ENCODE results near the gene PRADC1.
A peak's percentile ranks its signal among the peaks of the same experiment; 100 is the strongest.

Gene PRADC1

GRCh38 chr2:73235315-73236028 is 2.4 kb upstream of the PRADC1 start:
- no peak for DNase-seq (ENCODE audit: low read depth)

- DNase-seq (ENCODE audit: low read depth) = peak; percentile 70
Measured at GRCh38 chr2:73233932-73234832, 1.1 kb upstream of the PRADC1 start, which contains the start of gene CCT7. TSS of gene CCT7 (plus strand) at chr2:73234308. CDS start at chr2:73234379, 71 bp downstream.

GRCh38 chr2:73232403-73233153 is 461 bp downstream of the PRADC1 start:
- DNase-seq (ENCODE audit: low read depth) = no peak

- DNase-seq (ENCODE audit: low read depth) = no peak
Measured at GRCh38 chr2:73228631-73229030, 4.4 kb downstream of the PRADC1 start.

GRCh38 chr2:73227086-73227485 is 6.0 kb downstream of the PRADC1 start:
- no peak for DNase-seq (ENCODE audit: low read depth)

GRCh38 chr2:73225513-73226360 is 7.3 kb downstream of the PRADC1 start:
- DNase-seq (ENCODE audit: low read depth) = no peak

- DNase-seq (ENCODE audit: low read depth) = no peak
Measured at GRCh38 chr2:73223821-73224220, 9.2 kb downstream of the PRADC1 start.

- no peak for DNase-seq (ENCODE audit: low read depth)
Measured at GRCh38 chr2:73218298-73218697, 14.7 kb downstream of the PRADC1 start.

GRCh38 chr2:73217826-73218225 is 15.2 kb downstream of the PRADC1 start:
- DNase-seq (ENCODE audit: low read depth) = no peak

- no peak for DNase-seq (ENCODE audit: low read depth)
Measured at GRCh38 chr2:73217160-73217559, 15.9 kb downstream of the PRADC1 start.

GRCh38 chr2:73215254-73215653 is 17.8 kb downstream of the PRADC1 start:
- no peak for DNase-seq (ENCODE audit: low read depth)

- peak; percentile 83 for DNase-seq (ENCODE audit: low read depth)
Measured at GRCh38 chr2:73214120-73215035, 18.7 kb downstream of the PRADC1 start, which contains the start of gene SMYD5. TSS of gene SMYD5 (plus strand) at chr2:73214245. CDS start at chr2:73214267, 22 bp downstream.

GRCh38 chr2:73212448-73213176 is 20.4 kb downstream of the PRADC1 start:
- DNase-seq (ENCODE audit: low read depth) = peak; percentile 53

GRCh38 chr2:73212098-73212447 is 21.0 kb downstream of the PRADC1 start:
- DNase-seq (ENCODE audit: low read depth) = no peak

GRCh38 chr2:73210696-73211095 is 22.3 kb downstream of the PRADC1 start:
- no peak for DNase-seq (ENCODE audit: low read depth)

- DNase-seq (ENCODE audit: low read depth) = no peak
Measured at GRCh38 chr2:73210019-73210418, 23.0 kb downstream of the PRADC1 start.

GRCh38 chr2:73208258-73208657 is 24.8 kb downstream of the PRADC1 start:
- DNase-seq (ENCODE audit: low read depth) = no peak

- DNase-seq (ENCODE audit: low read depth) = no peak
Measured at GRCh38 chr2:73205611-73206010, 27.4 kb downstream of the PRADC1 start.

- DNase-seq (ENCODE audit: low read depth) = no peak
Measured at GRCh38 chr2:73203055-73203681, 29.9 kb downstream of the PRADC1 start.
